H9 (cell line): ENCODE results near the gene OR52J3. TPM values are rescaled to one million over a fixed set of nuclear protein-coding genes. Genes with fewer than 3 reads are reported as not detected.

Experiments used
- DNase-seq: peaks from one replicate; pipeline ENCODE4 v3.0.0-alpha.2; 2017
- H2AFZ ChIP-seq: one replicate; pipeline ENCODE4 v1.6.1; 2013; ENCODE audit warnings: mild to moderate bottlenecking, low read length, control low read depth, moderate library complexity
- H2AK5ac ChIP-seq: 2 replicates; pipeline ENCODE4 v1.6.1; 2013; ENCODE audit warnings: low read length, control low read depth, mixed read lengths; ENCODE audit not compliant: insufficient read length
- H2BK120ac ChIP-seq: one replicate; pipeline ENCODE4 v1.6.1; 2013; ENCODE audit warnings: low read depth, mild to moderate bottlenecking, low read length, control low read depth, inconsistent platforms; ENCODE audit not compliant: poor library complexity, severe bottlenecking
- H2BK12ac ChIP-seq: 2 replicates; pipeline ENCODE4 v1.6.1; 2013; ENCODE audit warnings: low read length, control low read depth, mixed read lengths, low read depth; ENCODE audit not compliant: insufficient read length
- H2BK15ac ChIP-seq: 2 replicates; pipeline ENCODE4 v1.6.1; 2013; ENCODE audit warnings: low read depth, low read length, control low read depth
- H2BK20ac ChIP-seq: one replicate; pipeline ENCODE4 v1.6.1; 2013; ENCODE audit warnings: low read depth, mild to moderate bottlenecking, low read length, control low read depth, inconsistent platforms; ENCODE audit not compliant: poor library complexity, severe bottlenecking
- H2BK5ac ChIP-seq: 2 replicates; pipeline ENCODE4 v1.6.1; 2013; ENCODE audit warnings: low read length, control low read depth, mixed read lengths; ENCODE audit not compliant: insufficient read length
- H3K14ac ChIP-seq: 2 replicates; pipeline ENCODE4 v1.6.1; 2013; ENCODE audit warnings: low read length, control low read depth; ENCODE audit not compliant: insufficient read depth
- H3K18ac ChIP-seq: 2 replicates; pipeline ENCODE4 v1.6.1; 2013; ENCODE audit warnings: low read depth, mild to moderate bottlenecking, mixed read lengths, low read length, control low read depth; ENCODE audit not compliant: insufficient read length
- H3K23ac ChIP-seq: 2 replicates; pipeline ENCODE4 v1.6.1; 2013; ENCODE audit warnings: low read length, control low read depth, mixed read lengths, low read depth; ENCODE audit not compliant: insufficient read length
- H3K23me2 ChIP-seq: 2 replicates; pipeline ENCODE4 v1.6.1; 2013; ENCODE audit warnings: low read depth, mild to moderate bottlenecking, mixed read lengths, low read length, control low read depth; ENCODE audit not compliant: insufficient read length, poor library complexity, severe bottlenecking
- H3K27ac ChIP-seq: 2 replicates; pipeline ENCODE4 v1.5.1; 2013; ENCODE audit warnings: low read length, control low read depth, mixed read lengths, low read depth; ENCODE audit not compliant: insufficient read length
- H3K27me3 ChIP-seq: 2 replicates; pipeline ENCODE4 v1.6.1; 2013; ENCODE audit warnings: low read length, control low read depth, inconsistent platforms; ENCODE audit not compliant: insufficient read depth
- H3K4ac ChIP-seq: 2 replicates; pipeline ENCODE4 v1.6.1; 2013; ENCODE audit warnings: low read depth, mild to moderate bottlenecking, control low read depth, inconsistent platforms, low read length, moderate library complexity
- H3K4me1 ChIP-seq: 2 replicates; pipeline ENCODE4 v1.6.1; 2013; ENCODE audit warnings: low read length, control low read depth, inconsistent platforms; ENCODE audit not compliant: insufficient read depth
- H3K4me2 ChIP-seq: 2 replicates; pipeline ENCODE4 v1.6.1; 2013; ENCODE audit warnings: low read length, control low read depth, mixed read lengths; ENCODE audit not compliant: insufficient read length, insufficient read depth
- H3K56ac ChIP-seq: 2 replicates; pipeline ENCODE4 v1.6.1; 2013; ENCODE audit warnings: low read depth, mild to moderate bottlenecking, mixed read lengths, low read length, control low read depth; ENCODE audit not compliant: insufficient read length
- H3K79me1 ChIP-seq: 2 replicates; pipeline ENCODE4 v1.6.1; 2013; ENCODE audit warnings: low read depth, mild to moderate bottlenecking, moderate library complexity, low read length, control low read depth, inconsistent platforms; ENCODE audit not compliant: insufficient read depth, poor library complexity, severe bottlenecking
- H3K79me2 ChIP-seq: 2 replicates; pipeline ENCODE4 v1.6.1; 2013; ENCODE audit warnings: low read length, control low read depth, inconsistent platforms; ENCODE audit not compliant: insufficient read depth
- H3K9ac ChIP-seq: 2 replicates; pipeline ENCODE4 v1.6.1; 2013; ENCODE audit warnings: low read length, control low read depth, mixed read lengths; ENCODE audit not compliant: insufficient read length; ENCODE audit errors: extremely low read depth
- H3K9me3 ChIP-seq: one replicate; pipeline ENCODE4 v1.6.1; 2013; ENCODE audit warnings: low read depth, low read length, inconsistent platforms; ENCODE audit not compliant: control insufficient read depth
- H3T11ph ChIP-seq: one replicate; pipeline ENCODE4 v1.6.1; 2013; ENCODE audit warnings: mild to moderate bottlenecking, low read length, control low read depth, inconsistent platforms
- H4K20me1 ChIP-seq: one replicate; pipeline ENCODE4 v1.6.1; 2013; ENCODE audit not compliant: control insufficient read depth, insufficient read length, insufficient read depth
- H4K5ac ChIP-seq: 2 replicates; pipeline ENCODE4 v1.6.1; 2013; ENCODE audit warnings: low read depth, mild to moderate bottlenecking, mixed read lengths, low read length, control low read depth; ENCODE audit not compliant: insufficient read length
- H4K8ac ChIP-seq: replicated peaks from 2 replicates; pipeline ENCODE4 v1.6.1; 2013; ENCODE audit warnings: low read length, control low read depth, mixed read lengths, low read depth; ENCODE audit not compliant: insufficient read length
- H4K91ac ChIP-seq: 2 replicates; pipeline ENCODE4 v1.6.1; 2013; ENCODE audit warnings: low read depth, mild to moderate bottlenecking, moderate library complexity, mixed read lengths, low read length, control low read depth; ENCODE audit not compliant: insufficient read length
- H3K27ac Mint-ChIP-seq, 3 experiments: 2 replicates in 2 of 3; 3 replicates in 1 of 3; pipeline ENCODE4 v1.8.0; 2020 to 2021; ENCODE audit warnings: mixed read lengths in 3 of 3, mild to moderate bottlenecking in 1 of 3, moderate library complexity in 1 of 3
- H3K27me3 Mint-ChIP-seq: 2 replicates; pipeline ENCODE4 v1.8.0; 2021; ENCODE audit warnings: low read depth, mild to moderate bottlenecking, moderate library complexity, mixed read lengths
- H3K36me3 Mint-ChIP-seq, 3 experiments: 2 replicates in 2 of 3; 3 replicates in 1 of 3; pipeline ENCODE4 v1.8.0; 2020 to 2021; ENCODE audit warnings: low read depth in 3 of 3, mixed read lengths in 3 of 3; ENCODE audit not compliant: insufficient read depth in 1 of 3
- H3K4me1 Mint-ChIP-seq, 2 experiments: 2 replicates each; pipeline ENCODE4 v1.8.0; 2020; ENCODE audit warnings: mixed read lengths in 2 of 2
- H3K4me3 Mint-ChIP-seq, 2 experiments: 2 replicates in 1 of 2; 3 replicates in 1 of 2; pipeline ENCODE4 v1.8.0; 2020 to 2021; ENCODE audit warnings: mild to moderate bottlenecking in 2 of 2, mixed read lengths in 2 of 2, moderate library complexity in 1 of 2
- H3K9me3 Mint-ChIP-seq, 2 experiments: 2 replicates in 1 of 2; 3 replicates in 1 of 2; pipeline ENCODE4 v1.8.0; 2020; ENCODE audit warnings: mild to moderate bottlenecking in 2 of 2, mixed read lengths in 2 of 2, moderate library complexity in 1 of 2
- WGBS: extraction: QIAGEN DNeasy Blood & Tissue Kit; methylation state at CpG from one replicate; pipeline ENCODE4 v1.1.7; 2013; ENCODE audit warnings: missing lambda C conversion rate, low lambda C conversion rate, mixed read lengths; ENCODE audit not compliant: insufficient read length; ENCODE audit errors: extremely low coverage; 5-methylcytosine and 5-hydroxymethylcytosine counted together
- total RNA-seq: library from RNA; stranded (reverse); gene quantifications from 2 replicates; pipeline ENCODE4 v1.2.1, GENCODE V29; 2021
- TF ChIP-seq, protein P1 (sequence below): fragments of 200-600 bp; sonication (generic); conservative IDR thresholded peaks from 3 replicates; pipeline ENCODE4 v1.8.0; 2021; ENCODE audit warnings: antibody characterized with exemption, mild to moderate bottlenecking

Gene OR52J3
- total RNA-seq, 1 experiment from 2014 or later: not detected

- no peaks in the 10 kb centered on the region for H3K23me2 ChIP-seq
- H3K79me2 ChIP-seq: no peaks in the 10 kb centered on the region
- H3K4me1 ChIP-seq: no peaks in the 10 kb centered on the region
- H3K14ac ChIP-seq: no peak overlapping the region
- H3K27ac ChIP-seq: no peak overlapping the region
- H4K91ac ChIP-seq: no peak overlapping the region
- no peak overlapping the region for H2BK15ac ChIP-seq
- no peak overlapping the region for H3K9ac ChIP-seq
- DNase-seq: no peak
- Mint-ChIP-seq H3K4me1 (no peaks in the 10 kb centered on the region), H3K27ac (no peak overlapping the region), H3K4me3 (no peak overlapping the region), H3K9me3 (no peaks in the 10 kb centered on the region), H3K36me3 (no peaks in the 10 kb centered on the region), H3K27me3 (no peaks in the 10 kb centered on the region)
- H2BK12ac ChIP-seq: no peak overlapping the region
- no peaks in the 10 kb centered on the region for H3K27me3 ChIP-seq
- H2AK5ac ChIP-seq: no peak overlapping the region
- H3K18ac ChIP-seq: no peak overlapping the region
- no peak overlapping the region for H3K56ac ChIP-seq
- no peak overlapping the region for H2BK20ac ChIP-seq
- no peak overlapping the region for H3K4ac ChIP-seq
- H4K5ac ChIP-seq: no peak overlapping the region
- no peak overlapping the region for H3T11ph ChIP-seq
- WGBS: no CpG with 5 or more reads among the region's 8 CpGs
- H3K79me1 ChIP-seq: no peaks in the 10 kb centered on the region
- no peak overlapping the region for H4K8ac ChIP-seq
- H2BK5ac ChIP-seq: no peak overlapping the region
- H4K20me1 ChIP-seq: no peaks in the 10 kb centered on the region
- no peak overlapping the region for H2AFZ ChIP-seq
- H2BK120ac ChIP-seq: no peak overlapping the region
- TF ChIP-seq, protein P1, sequence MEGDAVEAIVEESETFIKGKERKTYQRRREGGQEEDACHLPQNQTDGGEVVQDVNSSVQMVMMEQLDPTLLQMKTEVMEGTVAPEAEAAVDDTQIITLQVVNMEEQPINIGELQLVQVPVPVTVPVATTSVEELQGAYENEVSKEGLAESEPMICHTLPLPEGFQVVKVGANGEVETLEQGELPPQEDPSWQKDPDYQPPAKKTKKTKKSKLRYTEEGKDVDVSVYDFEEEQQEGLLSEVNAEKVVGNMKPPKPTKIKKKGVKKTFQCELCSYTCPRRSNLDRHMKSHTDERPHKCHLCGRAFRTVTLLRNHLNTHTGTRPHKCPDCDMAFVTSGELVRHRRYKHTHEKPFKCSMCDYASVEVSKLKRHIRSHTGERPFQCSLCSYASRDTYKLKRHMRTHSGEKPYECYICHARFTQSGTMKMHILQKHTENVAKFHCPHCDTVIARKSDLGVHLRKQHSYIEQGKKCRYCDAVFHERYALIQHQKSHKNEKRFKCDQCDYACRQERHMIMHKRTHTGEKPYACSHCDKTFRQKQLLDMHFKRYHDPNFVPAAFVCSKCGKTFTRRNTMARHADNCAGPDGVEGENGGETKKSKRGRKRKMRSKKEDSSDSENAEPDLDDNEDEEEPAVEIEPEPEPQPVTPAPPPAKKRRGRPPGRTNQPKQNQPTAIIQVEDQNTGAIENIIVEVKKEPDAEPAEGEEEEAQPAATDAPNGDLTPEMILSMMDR: no peak
- no peak overlapping the region for H3K4me2 ChIP-seq
- no peaks in the 10 kb centered on the region for H3K9me3 ChIP-seq
- no peak overlapping the region for H3K23ac ChIP-seq
Observed at GRCh38 chr11:5092821-5093585, 46.7 kb downstream of the OR52J3 start.
